HG03095 (cell line): ENCODE results near the gene ROCK2.
"Not testable (repeated sequence)": the region's sequence is repeated elsewhere in the genome, so short reads cannot be mapped to it uniquely, and the experiment has no call there.

Source experiments
- ATAC-seq: cut with Tn5 transposase; IDR thresholded peaks from one replicate; pipeline ENCODE4 v1.9.1; 2021; ENCODE audit warnings: moderate library complexity; ENCODE audit not compliant: unreplicated experiment

The ROCK2 gene

GRCh38 chr2:11342551-11343367, 1.7 kb downstream of the ROCK2 start:
- no peak for ATAC-seq

GRCh38 chr2:11340717-11341116, 3.7 kb downstream of the ROCK2 start:
- no peak for ATAC-seq

- ATAC-seq, result no peak
These were observed 4.8 kb downstream of the ROCK2 start for GRCh38 chr2:11339508-11340083.

- ATAC-seq, result no peak
These were observed 5.9 kb downstream of the ROCK2 start for GRCh38 chr2:11338580-11338979.

GRCh38 chr2:11337909-11338308, 6.5 kb downstream of the ROCK2 start:
- ATAC-seq, result no peak

- ATAC-seq, result no peak
These were observed 8.2 kb downstream of the ROCK2 start for GRCh38 chr2:11336189-11336588.

- no peak for ATAC-seq
These were observed 10.8 kb downstream of the ROCK2 start for GRCh38 chr2:11333427-11334183.

GRCh38 chr2:11332596-11332995, 11.8 kb downstream of the ROCK2 start:
- no peak for ATAC-seq

- no peak for ATAC-seq
These were observed 13.8 kb downstream of the ROCK2 start for GRCh38 chr2:11330457-11331142.

- no peak for ATAC-seq
These were observed 14.7 kb downstream of the ROCK2 start for GRCh38 chr2:11329776-11330175.

- not testable (repeated sequence) for ATAC-seq
These were observed 15.9 kb downstream of the ROCK2 start for GRCh38 chr2:11328522-11328921.

GRCh38 chr2:11327871-11328270, 16.6 kb downstream of the ROCK2 start:
- ATAC-seq, result no peak

GRCh38 chr2:11326677-11327211, 17.7 kb downstream of the ROCK2 start:
- ATAC-seq, result no peak

- no peak for ATAC-seq
These were observed 18.3 kb downstream of the ROCK2 start for GRCh38 chr2:11325961-11326676.

GRCh38 chr2:11321847-11322246, 22.6 kb downstream of the ROCK2 start:
- ATAC-seq, result no peak

GRCh38 chr2:11320698-11321492, 23.5 kb downstream of the ROCK2 start:
- ATAC-seq, result no peak

- no peak for ATAC-seq
These were observed 24.5 kb downstream of the ROCK2 start for GRCh38 chr2:11319939-11320338.

- ATAC-seq, result no peak
These were observed 29.2 kb downstream of the ROCK2 start for GRCh38 chr2:11315074-11315705.

- ATAC-seq, result no peak
These were observed 29.9 kb downstream of the ROCK2 start for GRCh38 chr2:11314487-11314886.
